Choroid plexus epithelial cell (primary cell): Measurements from ENCODE around the gene CALHM4.

Source experiments
- DNase-seq: peaks from one replicate; pipeline ENCODE4 v3.0.0-alpha.2; 2010; ENCODE audit warnings: low read depth
- H3K4me3 ChIP-seq: 2 replicates; pipeline ENCODE4 v1.5.1; 2011; ENCODE audit warnings: low read depth, mild to moderate bottlenecking, control low read depth, low read length, moderate library complexity
- CTCF ChIP-seq: conservative IDR thresholded peaks from 2 replicates; pipeline ENCODE4 v1.5.1; 2011; ENCODE audit warnings: low read depth, mild to moderate bottlenecking, control low read depth, inconsistent platforms, low read length, moderate library complexity

Gene CALHM4

GRCh38 chr6:116536216-116536621 lies 17.3 kb upstream of the CALHM4 start:
- TF ChIP-seq CTCF = peak; percentile 69
- H3K4me3 ChIP-seq = no peak overlapping the region
- peak; percentile 81 for DNase-seq

- H3K4me3 ChIP-seq = no peak overlapping the region
- no peak for DNase-seq
- no peak for TF ChIP-seq CTCF
Observed at GRCh38 chr6:116542426-116542825, 11.1 kb upstream of the CALHM4 start.

GRCh38 chr6:116543149-116543548 lies 10.4 kb upstream of the CALHM4 start:
- DNase-seq = no peak
- no peak for TF ChIP-seq CTCF
- H3K4me3 ChIP-seq = no peak overlapping the region

- no peak for TF ChIP-seq CTCF
- DNase-seq = no peak
- H3K4me3 ChIP-seq = no peak within 1 kb of the TSS
Observed at GRCh38 chr6:116545651-116546050, 7.9 kb upstream of the CALHM4 start, which contains the start of gene TRAPPC3L. TSS of gene TRAPPC3L (minus strand) at chr6:116545684. CDS start at chr6:116545514, 170 bp downstream.

GRCh38 chr6:116547358-116547757 lies 6.2 kb upstream of the CALHM4 start:
- DNase-seq = no peak
- no peak overlapping the region for H3K4me3 ChIP-seq
- TF ChIP-seq CTCF = no peak

GRCh38 chr6:116550796-116551195 lies 2.8 kb upstream of the CALHM4 start:
- DNase-seq = no peak
- no peak for TF ChIP-seq CTCF
- no peak overlapping the region for H3K4me3 ChIP-seq

- peak; percentile 46 for DNase-seq
- TF ChIP-seq CTCF = no peak
- no peak overlapping the region for H3K4me3 ChIP-seq
Observed at GRCh38 chr6:116556065-116556464, 2.5 kb downstream of the CALHM4 start.
